HG03442 (cell line): ENCODE measurements around the gene RBCK1.
"Not testable (repeated sequence)": the region's sequence is repeated elsewhere in the genome, so short reads cannot be mapped to it uniquely, and the experiment has no call there.

Experiments
- ATAC-seq: cut with Tn5 transposase; IDR thresholded peaks from one replicate; pipeline ENCODE4 v1.9.1; 2021; ENCODE audit warnings: mild to moderate bottlenecking, moderate library complexity; ENCODE audit not compliant: unreplicated experiment

The RBCK1 gene

GRCh38 chr20:467755-468154, 59.7 kb downstream of the RBCK1 start:
- ATAC-seq, result no peak

DNA sequence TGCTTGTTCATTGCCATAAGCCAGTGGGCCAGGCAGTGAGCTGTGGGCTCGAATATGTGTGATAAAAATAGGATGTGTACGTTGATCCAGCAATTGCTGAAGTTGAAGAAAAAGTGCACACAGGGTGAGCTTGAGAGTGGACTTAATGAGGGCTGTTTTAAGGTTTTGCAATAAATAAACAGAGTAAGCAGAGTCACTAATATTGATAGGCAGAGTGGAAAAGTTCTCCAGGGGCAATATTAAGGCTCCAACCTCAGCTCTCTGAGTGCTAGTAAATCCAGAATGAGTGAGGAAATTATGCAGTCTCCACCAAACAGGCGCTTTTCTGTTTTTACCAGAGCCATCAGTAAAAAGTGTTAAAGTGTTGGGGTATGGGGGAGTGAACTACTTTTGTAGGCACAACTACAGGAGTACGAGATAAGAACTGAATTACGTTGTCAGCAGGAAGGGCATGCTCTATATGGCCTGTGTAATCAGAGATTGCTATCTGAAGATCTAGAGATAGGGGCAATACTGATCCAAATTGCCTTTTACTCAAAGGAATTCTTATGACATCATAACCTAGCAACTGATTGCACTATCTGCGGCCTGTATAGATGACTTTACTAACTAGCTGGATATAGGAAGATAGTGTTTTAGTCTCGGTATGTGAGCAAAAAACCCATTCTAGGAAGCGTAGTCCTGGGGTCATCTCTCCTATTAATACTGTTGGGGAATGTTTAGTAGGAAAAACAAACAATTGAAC, 61.8 kb downstream of the RBCK1 start:
- ATAC-seq, result no peak

GRCh38 chr20:472137-472846, 64.2 kb downstream of the RBCK1 start:
- no peak for ATAC-seq

DNA sequence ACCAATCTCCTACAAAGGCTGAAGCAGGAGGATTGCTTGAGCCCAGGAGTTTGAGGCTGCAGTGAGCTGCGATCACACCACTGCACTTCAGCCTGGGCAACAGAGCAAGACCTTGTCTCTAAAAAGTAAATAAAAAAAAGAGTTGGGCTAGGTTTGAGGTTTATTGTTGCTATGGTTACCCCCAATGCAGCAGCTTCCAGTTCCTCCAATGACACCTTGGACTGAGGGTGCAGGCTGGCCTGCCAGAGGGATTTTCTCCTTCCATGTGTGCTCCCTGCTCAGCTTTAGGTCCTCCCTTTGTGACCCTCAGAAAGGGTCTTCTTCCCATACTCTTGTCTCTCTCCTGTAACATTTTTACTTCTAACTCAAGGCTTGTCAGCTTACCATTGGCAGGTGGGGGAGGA, 64.8 kb downstream of the RBCK1 start:
- no peak for ATAC-seq

DNA sequence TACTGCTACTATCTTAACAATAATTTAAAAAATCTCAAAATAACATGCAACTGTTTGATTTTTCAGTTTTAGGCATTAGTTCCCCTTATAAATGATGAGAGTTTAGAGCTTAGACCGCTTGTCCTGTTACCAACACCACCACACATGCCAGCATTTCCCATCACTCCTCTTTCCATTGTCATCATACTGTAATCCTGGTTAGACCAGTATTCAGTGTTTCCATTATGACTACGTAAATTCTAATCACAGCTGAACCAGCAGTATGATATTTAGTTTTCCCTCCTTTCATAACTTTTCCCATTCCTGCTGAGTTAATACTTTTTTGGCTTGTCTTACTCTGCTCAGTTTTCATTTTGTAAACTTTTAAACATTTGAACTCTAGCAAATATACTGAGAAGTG, 66.5 kb downstream of the RBCK1 start:
- ATAC-seq, result no peak

- no peak for ATAC-seq
Measured at GRCh38 chr20:475463-476357, 67.6 kb downstream of the RBCK1 start.

DNA sequence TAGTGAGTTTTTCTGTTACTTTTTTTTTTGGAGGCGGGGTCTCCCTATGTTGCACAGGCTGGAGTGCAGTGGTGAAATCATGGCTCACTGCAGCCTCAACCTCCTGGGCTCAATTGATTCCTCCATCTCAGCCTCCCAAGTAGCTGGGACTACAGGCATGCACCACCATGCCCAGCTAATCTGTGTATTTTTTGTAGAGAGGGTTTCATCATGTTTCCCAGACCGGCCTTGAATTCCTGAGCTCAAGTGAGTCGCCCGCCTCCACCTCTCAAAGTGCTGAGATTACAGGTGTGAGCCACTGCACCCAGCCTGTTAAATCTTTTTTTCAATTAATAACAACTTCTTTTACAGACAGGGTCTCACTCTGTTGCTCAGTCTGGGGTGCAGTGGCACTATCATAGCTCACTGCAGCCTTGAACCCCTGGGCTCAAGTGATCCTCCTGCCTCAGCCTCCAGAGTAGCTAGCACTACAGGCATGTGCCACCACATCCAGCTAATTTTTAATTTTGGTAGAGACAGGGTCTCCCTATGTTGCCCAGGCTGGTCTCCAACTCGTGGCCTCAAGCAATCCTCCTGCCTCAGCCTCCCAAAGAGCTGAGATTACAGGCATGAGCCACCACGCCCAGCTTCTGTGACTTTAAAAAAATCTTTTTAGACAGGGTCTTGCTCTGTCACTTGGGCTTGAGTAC, 68.6 kb downstream of the RBCK1 start:
- ATAC-seq, result not testable (repeated sequence)

- ATAC-seq, result no peak
Measured at GRCh38 chr20:478010-478948, 70.2 kb downstream of the RBCK1 start.

DNA sequence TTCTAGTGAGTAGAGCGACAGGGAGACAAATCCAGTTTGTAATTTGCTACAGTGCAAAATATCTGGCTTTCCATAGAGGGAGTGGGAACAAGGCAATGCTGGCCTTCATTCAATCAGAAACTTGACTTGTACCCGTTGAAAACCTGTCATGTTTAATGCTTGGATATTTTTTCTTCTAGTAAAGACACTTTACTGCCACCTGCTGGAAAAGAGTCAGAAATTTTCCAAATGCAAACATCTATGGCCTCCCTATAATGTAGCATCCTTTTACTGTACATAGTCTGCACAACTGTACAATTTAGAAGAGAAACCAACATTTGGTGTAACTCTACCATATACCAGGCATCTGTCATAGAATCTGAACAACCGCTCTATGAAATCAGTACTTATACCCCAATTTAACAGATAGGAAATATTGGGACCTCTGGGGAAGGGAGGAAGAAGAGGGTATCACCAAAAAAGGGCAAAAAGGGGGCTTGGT, 70.9 kb downstream of the RBCK1 start:
- no peak for ATAC-seq

DNA sequence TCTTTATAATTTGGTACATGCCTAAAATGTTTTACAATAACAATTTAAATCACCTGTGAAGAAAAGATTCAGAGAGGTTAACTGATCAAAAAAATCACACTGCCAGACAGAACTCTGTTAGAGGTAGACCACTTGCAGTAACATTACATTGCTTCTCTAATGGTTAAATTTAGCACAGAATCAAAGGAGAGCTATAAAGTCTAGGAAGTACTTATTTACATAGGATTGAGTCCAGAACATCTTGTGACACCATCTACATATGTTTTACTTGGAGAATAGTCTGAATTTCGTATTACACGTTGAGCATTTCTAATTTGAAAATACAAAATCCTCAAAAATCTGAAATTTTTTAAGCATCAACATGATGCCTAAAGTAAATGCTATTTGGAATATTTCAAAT, 71.4 kb downstream of the RBCK1 start:
- no peak for ATAC-seq

GRCh38 chr20:480044-480443, 71.9 kb downstream of the RBCK1 start:
- no peak for ATAC-seq

DNA sequence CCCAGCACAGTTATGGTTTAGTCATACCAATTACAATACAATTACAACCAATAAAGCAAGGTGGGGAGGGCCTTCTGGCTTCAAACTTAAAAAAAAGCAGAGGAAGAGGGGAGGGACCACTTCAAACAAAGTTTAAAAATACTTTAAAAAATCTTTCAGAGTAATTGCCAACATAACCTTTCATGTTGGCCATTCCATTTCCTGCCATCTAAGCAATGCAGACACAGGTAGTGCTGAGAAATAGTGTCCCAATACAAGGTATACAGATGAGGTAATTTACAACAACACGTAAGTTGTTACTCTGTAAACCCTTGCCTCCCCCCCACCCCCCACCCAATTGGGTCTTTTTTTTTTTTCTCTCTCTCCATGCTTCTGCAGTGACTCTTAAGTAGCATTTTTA, 73.1 kb downstream of the RBCK1 start:
- no peak for ATAC-seq
